Measurements from ENCODE around the gene OSTN.
"Not testable (repeated sequence)": the region's sequence is repeated elsewhere in the genome, so short reads cannot be mapped to it uniquely, and the experiment has no call there.

Gene OSTN

DNA sequence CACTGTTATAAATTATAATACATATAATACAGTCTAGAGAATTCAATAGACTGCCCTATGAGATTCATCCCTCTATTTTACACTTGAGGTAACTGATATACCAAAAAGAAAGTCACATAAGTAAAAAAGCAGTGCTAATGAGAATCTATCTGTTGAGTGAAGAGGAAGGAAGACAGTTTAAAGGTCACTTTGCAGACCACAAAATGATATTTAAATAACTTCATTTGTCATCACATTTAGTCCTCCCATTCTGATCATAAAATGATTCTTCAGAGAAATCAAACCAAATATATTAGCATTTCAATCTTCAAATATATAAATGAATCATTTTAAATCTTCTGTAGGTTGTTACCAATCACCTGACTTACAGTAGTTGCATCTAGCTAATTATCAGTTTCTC, 69.7 kb downstream of the OSTN start:
- DNase-seq: no peak

GRCh38 chr3:191269289-191270085, 70.4 kb downstream of the OSTN start:
- DNase-seq: no peak

- DNase-seq: not testable (repeated sequence)
These were observed 76.2 kb downstream of the OSTN start for GRCh38 chr3:191275244-191275643.

DNA sequence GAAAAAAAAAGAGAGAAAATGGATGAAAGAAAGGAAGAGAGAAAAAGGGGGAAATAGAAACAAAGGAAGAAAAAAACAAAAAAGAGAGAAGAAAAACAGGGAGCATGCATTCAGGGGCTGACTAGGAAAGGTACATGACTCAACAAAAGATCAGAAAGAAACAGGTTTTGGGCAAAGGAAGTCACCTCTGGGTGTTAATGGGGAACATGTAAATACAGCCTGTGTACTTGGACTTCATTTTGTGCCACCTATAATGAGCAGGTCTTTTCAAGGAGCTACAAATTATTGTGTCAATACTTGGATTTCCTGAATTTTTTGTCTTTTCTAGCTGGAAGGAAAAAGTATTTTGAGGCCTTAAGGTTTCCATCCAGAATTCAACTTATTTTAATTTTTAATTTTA, 76.7 kb downstream of the OSTN start:
- no peak for DNase-seq

GRCh38 chr3:191280111-191280510, 81.1 kb downstream of the OSTN start:
- DNase-seq: no peak

GRCh38 chr3:191280882-191281281, 81.8 kb downstream of the OSTN start:
- no peak for DNase-seq

DNA sequence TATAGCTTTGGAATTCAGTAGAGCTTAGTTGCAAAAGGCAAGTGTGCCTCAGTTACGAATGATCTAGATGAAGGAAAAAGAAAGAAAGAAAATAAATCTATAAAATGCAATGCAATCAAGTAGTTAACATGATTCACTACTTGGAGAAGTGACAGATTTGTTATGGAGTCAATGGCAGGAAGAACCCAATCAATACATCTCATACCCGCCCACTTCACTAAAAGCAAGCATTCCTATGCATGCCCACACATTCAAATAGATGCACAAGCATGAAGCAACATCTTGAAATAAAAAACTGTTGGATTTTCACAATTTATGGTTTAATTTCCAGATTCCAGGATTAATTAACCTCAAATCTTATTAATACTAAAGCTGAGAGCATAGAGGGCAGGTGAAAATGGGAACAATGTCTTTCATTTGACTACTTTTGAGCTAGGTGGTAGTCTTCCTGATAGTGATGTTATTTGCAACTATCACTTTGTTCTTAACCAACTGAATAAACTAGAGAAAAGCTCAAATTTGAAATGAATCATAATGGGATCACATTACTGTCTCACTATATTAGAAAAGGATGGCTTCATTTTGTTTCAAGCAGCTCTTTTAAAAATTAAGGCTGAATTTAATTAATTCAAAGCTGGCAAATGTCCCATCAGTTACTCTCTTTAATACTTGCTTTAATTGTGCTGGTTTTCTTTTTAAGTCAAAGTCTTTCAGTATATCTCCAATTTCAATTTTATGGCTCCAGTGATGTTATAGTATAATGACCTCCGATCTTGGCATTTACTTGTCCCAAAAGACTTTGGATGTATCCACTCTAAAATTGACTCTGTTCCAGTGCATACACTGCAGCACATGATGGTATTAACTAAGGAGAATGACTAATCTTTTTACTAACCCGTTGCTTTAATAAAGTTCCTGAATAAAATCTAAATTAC, 83.5 kb downstream of the OSTN start:
- DNase-seq: no peak

GRCh38 chr3:191283400-191283799, 84.4 kb downstream of the OSTN start:
- DNase-seq: no peak

GRCh38 chr3:191290311-191291025, 91.4 kb downstream of the OSTN start:
- DNase-seq: no peak

GRCh38 chr3:191292243-191293015, 93.4 kb downstream of the OSTN start:
- DNase-seq: no peak

GRCh38 chr3:191294291-191294690, 95.2 kb downstream of the OSTN start:
- no peak for DNase-seq

DNA sequence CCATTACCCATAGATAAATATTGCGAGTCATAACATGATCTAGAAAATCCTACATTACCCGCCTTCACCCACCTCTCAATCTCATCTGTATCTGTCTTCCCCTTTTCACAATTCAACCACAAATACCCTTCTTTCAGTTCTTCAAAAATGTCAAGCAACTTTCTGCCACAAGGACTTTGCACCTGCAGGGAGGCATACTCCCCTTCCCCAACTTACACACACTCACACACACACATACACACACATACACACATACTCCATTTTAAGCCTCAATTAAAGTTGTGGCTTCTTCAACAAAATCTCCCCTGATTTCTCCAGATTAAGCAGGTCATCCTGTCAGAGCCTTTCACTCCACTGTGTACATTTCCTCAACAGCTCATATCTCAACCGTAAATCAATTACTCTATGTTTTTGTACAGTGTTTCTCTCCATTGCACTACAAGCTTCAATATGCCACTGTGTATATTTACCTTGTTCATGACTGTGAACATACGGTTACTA, 97.0 kb downstream of the OSTN start:
- no peak for DNase-seq

DNA sequence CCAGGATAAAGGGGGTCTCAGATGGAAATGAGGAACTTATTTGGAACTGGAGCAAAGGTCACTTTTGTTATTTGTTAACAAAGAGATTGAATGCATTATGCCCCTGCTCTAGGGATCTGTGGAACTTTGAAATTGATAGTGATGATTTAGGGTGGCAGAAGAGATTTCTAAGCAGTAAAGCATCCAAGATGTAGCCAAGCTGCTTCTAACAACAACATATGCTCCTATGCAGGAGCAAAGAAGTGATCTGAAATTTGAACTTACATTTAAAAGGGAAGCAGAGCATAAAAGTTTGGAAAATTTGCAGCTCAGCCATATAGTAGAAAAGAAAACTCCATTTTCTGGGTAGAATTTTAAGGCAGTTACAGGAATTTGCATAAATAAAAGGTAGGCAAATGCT, 99.8 kb downstream of the OSTN start:
- no peak for DNase-seq

DNA sequence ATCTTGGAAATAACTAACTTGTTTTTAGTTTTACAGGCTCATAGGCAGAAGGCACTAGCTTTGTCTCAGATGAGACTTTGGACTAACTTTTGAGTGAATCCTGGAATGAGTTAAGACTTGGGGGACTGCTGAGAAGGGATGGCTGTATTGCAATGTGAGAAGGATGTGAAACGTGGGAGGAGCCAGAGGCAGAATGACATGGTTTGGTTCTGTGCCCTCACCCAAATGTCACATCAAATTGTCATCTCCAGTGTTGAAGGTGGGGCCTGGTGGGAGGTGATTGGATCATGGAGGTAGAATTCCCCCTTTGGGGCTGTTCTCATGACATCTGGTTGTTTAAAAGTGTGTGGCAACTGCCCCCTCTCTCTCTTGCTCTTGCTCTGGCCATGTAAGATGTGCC, 101.4 kb downstream of the OSTN start:
- DNase-seq: no peak

DNA sequence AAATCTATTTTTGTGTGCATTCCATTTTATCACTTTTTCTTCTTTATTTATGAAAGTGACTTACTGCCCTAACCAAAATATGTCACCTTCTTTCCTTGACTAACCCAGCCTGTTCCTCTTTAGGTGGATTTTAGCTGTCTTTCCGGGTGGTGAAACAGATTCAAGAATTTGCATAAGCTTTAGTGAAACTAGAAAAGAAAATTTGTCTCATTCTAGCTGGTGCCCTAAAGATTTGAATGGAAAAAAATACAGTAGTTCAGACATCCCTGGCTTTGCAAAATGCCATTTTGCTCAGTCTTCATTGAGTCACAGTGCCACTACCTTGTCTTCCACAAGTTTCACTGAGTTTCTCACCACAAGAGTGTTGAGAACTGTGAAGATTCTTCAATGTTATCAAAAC, 102.0 kb downstream of the OSTN start:
- DNase-seq: no peak

DNA sequence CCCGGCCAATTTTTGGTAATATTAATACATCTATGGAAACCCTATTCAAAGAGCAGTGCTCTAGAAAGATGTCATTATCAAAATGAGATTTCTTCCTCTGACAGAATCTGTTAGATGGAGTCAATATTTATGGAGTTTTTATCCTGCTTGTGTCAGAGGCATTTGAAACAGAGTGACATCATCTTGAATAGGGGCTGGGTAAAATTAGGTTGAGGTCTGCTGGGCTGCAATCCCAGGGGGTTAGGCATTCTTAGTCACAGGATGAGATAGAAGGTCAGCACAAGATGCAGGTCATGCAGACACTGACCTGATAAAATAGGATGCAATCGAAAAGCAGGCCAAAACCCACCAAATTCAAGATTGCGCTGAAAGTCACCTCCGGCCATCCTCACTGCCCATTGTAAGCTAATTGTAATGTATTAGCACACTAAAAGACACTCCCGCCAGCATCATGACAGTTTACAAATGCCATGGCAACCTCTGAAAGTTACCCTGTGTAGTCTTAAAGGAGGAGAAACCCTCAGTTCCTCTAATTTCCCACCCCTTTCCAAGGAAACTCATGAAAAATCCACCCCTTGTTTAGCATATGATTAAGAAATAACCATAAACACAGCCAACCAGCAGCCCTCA, 102.9 kb downstream of the OSTN start:
- DNase-seq: no peak

DNA sequence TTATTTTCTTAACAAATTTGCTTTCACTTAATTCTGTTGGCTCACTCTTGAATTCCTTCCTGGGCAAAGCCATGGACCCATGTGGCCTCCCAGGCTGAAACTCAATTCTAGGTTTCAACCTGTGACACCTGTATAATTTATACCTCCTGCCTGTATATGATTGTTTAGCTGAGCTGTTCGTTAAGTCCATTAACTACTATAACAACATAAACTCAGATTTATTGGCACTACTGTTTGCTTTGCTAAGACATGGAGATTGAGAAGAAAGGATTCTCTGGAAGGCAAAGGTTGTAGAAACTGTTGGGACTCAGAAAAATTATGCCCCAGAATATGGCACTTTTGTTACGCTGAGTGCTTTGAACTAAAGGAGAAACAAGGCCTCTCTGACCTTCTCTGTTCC, 103.4 kb downstream of the OSTN start:
- no peak for DNase-seq

GRCh38 chr3:191303596-191303995, 104.6 kb downstream of the OSTN start:
- DNase-seq: no peak

GRCh38 chr3:191306428-191306827, 107.4 kb downstream of the OSTN start:
- DNase-seq: no peak

DNA sequence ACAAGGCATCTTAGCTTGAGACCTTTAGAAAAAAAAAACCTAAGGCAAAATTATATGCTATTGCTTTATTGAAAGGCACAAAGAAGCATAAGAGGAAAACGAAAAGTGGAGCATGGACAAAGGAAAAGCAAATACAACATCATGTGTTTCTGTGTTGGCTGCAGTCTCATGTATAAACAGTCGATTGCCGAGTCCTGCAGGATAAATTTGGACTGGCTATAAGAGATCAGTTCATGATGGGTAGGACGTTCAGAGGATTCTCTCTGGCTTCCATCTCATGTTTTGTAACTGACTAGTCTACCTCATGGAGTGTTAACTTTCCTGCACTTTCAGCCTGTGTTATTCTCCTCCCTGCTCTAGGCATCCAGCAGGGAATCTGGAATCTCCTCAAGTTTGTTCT, 108.3 kb downstream of the OSTN start:
- DNase-seq: no peak

DNA sequence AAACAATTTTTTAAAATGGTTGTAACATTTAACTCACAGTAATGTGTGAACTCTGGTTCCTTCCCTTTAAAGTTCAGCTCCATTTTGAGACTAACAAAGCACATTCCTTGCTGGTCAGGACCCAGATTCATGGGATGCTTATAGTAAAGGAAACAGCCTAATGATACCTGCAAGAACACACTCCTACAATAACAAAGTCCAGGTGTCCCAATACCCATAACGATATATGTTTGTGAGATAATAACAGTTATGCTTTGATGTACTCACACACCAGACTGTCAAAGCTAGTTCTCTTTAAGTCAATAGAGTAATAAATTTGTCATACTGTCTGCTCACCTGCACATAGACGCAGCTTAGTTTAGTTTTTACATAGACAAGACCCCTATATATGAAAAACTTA, 114.3 kb downstream of the OSTN start:
- DNase-seq: no peak
